Activated CD4-positive, CD25-positive, alpha-beta regulatory T cell (primary cell): Measurements from ENCODE around the gene APBB2.
"Not testable (repeated sequence)": the region's sequence is repeated elsewhere in the genome, so short reads cannot be mapped to it uniquely, and the experiment has no call there.

Source experiments
- DNase-seq, 4 experiments: peaks; one replicate each; lab custom pipeline; 2025; lab: John Stamatoyannopoulos, UW

APBB2 gene

DNA sequence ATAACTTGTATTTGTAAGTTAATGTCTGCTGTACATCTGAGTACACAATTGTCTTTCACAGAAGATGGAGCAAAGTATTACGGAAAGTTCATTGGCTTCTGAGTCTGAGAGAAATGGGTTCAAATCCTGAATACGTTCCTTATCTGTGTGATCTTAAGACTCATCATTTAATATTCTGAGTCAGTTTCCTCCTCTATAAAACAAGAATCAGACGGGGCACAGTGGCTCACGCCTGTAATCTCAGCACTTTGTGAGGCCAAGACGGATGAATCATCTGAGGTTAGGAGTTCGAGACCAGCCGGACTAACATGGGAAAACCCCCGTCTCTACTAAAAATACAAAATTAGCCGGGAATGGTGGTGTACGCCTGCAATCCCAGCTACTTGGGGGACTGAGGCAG, 57.8 kb downstream of the APBB2 start:
- no peak for DNase-seq

DNA sequence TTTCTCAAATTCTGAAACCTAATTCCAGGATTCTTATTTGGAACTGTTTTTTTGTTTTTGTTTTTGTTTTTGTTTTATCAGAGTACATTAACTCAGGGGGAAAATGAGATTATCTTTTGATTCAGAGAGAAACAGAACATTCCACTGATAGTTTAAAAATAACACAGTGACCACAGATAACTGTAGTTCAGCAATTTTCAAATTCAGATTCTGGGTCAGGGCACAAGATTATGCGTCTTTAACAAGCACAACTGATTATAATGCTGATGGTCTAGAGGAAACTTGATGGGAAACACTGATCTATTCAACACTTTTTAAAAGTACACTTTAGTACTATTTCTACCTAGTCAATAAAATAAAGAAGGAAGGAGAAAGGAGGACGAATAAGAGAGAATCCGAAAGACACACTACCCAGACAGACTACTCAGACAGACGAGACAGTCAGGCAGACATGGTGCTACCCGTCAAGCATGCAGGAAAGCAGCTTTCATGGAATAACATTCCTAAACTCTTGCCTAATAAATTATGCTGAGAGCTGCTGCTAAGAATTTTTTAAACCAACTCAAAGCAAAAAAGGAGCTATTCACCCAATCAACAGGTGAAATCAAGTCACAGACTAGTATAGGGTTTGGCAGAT, 59.0 kb downstream of the APBB2 start:
- no peak for DNase-seq

DNA sequence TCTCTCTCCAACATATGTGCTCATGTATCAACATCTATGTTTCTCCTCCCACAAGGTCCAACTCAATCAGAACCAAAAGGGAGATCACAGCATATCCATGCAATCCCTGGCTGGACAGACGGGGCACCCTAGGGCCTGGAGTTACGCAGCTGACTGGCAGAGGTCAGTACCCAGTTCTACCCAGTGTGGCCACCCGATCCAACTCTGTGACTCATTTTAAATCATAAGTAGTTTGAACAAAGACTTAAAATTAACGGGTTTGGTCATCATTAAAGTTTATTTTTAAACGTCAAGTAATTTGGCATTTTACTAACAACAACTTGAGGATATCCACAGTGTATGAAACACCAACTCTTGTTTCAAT, 59.5 kb downstream of the APBB2 start:
- DNase-seq: no peak

DNA sequence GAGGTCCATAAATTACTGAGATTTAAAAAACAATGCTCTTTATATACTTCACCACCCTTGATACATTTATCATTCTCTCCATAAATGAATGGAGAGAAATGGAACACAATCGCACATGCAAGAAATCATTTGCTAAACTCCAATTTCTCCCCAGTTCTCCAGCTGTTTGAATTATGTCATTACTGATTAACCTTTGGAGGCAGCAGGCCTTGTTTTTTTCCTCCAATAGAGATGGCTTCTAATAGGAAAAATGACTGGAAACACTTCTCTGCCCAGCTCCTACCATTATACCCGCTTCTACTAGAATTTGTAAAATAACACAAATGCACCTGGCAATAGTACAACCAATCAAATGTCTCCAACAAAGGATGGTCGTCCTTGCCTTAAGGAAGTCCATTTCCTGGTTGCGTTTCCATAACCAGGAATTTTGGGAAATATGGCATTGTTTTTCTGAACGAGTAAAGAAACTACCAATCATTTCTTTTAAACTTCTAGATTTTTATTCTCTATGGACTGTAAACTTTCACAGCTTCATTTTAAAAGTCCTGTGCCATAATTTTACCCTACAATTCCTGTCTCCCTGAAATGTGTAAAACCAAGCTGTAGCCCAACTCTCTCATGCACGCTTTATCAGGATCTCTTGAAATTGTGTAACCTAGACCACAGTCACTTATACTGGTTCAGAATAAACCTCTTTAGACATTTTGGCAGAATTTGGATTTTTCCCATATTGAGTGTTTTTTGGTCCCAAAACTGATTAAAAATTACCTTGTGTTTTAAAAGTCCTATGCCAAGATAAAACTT, 60.1 kb downstream of the APBB2 start:
- DNase-seq: no peak

DNA sequence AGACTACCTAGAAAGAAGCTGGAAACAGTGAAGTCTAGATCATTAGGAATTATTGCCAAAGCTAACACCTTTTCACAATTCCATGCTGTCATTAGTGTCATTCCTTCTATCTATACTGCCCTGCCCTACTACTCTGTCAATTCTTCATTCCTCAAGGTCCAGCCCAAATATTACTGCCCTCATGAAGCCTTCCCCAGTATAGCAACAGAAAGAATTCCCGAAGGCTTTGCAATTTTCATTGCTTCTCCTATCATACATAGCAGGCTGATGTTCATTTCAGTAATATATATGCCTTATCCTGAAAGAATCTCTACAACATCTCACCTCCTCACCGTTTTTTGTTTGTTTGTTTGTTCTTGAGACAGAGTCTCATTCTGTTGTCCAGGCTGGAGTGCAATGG, 63.9 kb downstream of the APBB2 start:
- DNase-seq: no peak

DNA sequence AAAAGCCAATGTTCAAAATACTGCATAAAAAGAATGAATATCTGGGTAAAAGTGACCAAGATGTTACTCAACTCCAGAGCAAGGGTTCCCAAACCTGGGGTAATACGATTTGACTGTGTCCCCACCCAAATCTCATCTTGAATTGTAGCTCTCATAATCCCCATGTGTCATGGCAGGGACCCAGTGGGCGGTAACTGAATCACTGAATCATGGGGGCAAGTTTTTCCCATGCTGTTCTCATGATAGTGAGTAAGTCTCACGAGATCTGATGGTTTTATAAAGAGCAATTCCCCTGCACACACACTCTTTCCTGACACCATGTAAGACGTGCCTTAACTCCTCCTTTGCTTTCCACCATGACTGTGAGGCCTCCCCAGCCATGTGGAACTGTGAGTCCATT, 64.8 kb downstream of the APBB2 start:
- DNase-seq: not testable (repeated sequence)

DNA sequence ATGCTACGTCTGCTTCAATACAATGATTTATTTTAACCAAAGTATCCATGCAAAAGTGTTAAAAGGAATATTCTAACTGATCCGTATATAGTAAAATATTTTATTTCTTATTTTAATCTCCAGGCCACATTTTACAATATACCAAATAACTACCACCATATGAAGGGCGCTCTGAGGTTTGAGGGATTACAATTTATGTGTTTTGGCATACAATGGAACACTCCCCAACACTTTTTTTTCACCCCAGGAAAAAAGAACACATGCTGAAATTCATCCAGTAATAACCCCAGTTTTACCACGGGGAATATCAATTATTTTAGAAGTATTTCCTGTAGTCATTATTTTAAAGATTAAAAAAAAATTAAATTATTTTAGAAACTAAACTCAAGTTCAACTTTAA, 65.4 kb downstream of the APBB2 start:
- no peak for DNase-seq

DNA sequence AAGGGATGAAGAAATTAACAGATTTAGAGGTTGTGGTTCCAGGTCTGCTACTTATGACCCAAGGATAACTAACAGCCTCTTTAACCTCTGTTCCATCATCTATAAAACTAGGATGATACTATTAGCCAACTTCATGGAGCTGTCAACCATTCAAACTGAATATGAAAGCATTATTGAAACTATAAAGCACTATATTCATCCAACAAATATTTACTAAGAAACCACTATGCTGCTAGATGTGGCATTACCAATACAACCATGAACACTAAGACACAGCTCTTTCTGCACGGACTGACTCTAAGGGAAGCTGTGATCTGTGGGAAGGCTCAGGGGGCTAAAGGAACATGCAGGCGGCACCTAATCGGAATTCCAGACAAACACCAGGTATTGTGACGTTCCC, 66.0 kb downstream of the APBB2 start:
- DNase-seq: no peak

DNA sequence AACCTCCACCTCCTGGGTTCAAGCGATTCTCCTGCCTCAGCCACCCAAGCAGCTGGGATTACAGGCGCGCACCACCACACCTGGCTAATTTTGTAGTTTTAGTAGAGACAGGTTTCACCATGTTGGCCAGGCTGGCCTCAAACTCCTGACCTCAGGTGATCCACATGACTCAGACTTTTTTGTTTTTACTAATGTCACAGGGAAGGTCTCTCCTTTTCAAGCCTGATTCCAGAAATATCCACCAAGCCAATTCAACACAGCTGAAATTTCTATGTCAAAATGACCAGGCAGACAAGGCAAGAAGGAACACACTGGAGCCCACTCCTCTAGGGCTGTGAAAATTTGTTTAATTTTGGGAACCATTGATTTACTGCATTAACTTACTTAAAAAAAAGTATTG, 66.8 kb downstream of the APBB2 start:
- DNase-seq: not testable (repeated sequence)

DNA sequence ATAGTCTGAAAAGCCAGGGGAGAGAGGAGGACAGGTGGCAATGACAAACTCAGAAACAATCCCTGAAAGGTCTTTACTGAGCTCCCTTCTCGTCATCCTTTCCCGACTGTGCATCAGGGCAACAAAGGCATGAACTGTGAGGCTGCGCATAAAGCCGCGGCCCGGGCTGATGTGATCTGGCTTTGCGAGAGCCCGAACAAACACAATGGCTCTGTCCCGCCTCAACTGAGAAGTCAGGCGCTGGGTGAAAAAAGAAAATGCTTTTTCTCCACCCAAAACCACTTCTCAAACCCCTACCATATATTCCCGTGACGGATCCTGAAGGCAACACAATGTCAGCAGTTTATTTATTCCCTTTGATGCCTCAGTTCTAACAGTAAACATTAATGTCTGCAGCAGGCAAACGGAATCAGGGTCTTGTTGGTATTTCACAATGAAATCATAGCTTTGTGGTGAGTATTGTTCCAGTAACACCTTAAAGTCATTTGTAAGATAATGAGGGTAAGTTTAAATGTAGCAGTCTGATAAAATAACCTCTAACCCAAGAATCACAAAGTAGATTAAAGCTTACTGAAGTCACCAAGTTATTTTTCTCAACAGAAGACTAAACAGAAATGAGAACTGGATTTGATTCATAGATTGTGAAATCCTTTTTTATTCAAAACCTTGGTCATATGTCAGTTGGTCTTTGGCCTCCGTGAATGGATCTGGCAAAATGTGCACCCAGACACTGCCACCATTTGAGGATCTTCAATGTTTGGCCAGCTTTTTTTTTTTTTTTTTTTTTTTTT, 67.4 kb downstream of the APBB2 start:
- DNase-seq: no peak

DNA sequence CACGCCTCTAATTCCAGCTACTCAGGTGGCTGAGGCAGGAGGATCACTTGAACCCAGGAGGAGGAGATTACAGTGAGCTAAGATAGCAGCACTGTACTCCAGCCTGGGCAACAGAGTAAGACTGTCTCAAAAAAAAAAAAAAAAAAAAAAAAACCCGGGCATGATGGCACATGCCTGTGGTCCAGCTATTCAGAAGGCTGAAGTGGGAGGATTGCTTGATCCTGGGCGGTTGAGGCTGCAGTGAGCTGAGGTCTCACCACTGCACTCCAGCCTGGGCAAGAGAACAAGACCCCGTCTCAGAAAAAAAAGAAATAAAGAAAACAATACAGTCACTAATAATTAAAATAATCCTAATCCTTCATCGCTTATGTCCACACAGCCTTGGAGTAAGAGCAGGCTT, 68.1 kb downstream of the APBB2 start:
- no peak for DNase-seq

DNA sequence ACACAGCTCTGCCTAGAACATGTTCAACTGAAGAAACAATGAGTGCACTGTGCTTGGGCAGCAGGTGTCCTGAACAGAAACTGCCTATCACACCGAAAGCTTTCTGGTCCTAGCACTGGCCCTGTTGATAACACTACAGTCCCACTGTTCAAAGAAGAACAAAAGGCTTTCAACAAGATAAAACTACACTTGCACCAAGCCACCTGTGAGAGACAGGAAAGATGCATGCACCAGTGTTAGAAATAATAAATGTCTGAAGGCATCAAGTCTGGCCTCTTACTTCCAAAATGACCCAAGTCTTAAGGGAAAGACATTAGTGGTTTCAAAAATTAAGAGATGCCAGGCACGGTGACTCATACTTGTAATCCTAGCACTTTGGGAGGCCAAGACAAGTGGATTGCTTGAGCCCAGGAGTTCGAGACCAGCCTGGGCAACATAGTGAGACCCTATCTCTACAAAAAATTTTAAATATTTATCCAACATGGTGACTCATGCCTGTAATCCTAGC, 68.7 kb downstream of the APBB2 start:
- DNase-seq: no peak

DNA sequence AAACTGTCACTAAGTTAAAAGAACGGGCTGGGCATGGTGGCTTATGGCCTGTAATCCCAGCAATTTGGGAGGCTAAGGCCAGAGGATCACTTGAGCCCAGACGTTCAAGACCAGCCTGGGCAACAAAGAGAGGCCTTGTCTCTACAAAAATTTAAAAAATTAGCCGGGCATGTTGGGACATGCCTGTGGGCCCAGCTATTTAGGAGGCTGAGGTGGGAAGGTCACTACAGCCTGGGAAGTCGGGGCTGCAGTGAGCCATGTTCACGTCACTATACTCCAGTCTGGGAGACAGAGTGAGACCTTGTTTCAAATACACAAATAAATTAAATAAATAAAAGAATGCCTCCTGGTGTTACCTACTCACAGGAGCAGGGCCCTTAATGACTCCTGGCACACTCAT, 69.5 kb downstream of the APBB2 start:
- no peak for DNase-seq

DNA sequence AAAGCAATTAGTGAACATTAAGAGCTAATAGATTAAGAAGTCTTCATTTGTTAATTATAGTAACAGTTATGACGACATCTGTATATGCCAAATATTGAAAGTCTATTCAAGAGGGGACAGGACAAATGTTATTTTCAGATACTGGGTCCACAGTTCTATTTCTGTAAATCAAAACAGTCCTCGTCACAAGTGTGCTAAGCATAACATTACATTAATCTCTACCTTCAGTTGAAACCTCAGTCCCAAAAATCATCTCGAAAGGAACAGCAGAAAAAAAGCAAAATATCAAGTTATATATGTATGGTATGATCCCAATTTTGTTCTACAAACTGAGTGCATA, 70.3 kb downstream of the APBB2 start:
- no peak for DNase-seq

DNA sequence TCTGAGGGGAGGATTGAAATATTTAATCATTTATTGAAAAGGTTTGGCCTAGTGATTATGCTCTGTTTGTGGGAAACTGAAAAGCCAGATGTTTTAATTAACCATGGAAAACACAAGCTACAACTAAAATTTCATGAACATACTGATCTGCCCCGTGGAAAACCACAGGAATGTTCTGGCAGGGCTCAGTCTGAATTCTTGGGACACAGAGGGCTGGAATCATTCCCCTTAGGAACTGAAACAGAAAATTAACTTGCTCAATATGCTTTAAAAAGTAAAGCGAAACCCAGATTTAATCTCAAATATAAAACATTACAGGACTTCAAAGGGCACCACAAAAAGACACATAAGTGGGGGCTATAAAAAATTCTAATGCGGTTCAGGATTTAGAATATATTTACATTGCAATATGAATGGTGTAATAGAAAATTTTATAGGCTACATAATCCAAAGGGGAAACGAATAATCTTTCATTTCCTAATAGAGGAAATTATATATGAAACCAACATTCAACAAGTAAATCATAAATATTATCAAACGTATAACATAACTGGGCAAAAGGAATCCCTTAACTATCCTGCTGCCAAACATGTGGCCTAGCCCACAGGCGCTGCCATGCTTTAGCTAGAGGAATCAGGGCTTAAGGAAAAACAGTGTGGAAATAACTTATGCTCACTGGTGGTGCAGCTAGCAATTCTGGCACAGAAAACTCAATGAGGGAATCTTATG, 70.9 kb downstream of the APBB2 start:
- DNase-seq: no peak

DNA sequence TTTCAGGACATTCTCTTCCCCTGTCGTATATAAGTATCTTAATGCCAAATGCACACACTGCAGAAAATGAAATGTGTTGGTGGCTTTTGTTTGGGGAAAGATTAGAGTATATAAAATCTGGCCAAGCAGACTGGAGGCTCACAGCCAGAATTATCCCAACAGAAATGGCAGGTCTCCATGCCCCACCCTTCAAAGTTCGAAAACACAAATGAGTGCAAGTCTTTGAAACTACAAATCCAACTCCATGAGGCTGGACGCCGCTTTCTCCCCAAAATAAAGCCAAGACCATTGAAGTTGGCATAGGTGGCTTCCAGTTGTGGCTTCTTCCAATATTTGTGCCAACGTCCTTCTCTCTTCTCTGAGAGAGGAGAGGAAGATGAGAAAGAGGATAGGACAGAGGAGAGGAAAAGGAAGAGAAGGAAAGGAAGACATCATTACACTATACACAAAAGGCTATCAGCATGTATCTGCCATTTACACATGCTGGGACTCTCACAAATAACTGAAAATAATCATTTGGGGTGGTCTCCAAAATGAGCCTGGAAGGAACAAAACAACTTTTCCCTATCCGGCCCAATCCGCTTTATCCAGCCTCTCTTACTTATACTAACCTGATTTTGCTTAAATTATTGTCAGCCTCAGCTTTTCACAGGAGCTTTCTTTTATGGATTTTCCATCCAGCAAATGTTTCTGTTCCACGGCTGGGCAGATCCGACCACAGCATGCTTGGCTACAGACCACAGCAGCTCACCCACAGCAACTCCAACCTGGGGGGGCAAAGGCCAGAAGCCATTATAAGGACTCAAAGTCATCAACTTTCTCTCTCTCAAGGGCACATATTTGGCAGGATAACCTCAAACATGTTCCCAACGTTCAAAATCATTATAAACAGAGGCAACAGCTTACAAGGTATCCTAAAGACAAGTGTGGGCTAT, 71.7 kb downstream of the APBB2 start:
- no peak for DNase-seq

DNA sequence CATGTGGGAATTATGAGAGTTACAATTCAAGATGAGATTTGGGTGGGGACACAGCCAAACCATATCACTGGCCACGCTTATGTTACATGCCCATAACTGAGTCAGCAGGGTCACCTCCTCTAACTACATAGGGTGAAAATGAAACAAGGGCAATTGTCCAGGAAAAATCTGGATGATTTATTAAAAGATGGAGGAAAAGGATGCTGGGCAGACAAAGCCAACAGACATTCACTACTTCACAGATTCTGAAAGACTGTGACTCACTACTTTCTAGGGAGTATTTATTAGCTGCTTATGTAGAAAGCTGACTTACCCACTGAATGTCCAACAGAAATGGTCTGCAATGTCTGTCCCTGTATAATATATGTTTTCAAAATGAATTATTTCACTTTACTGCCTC, 72.4 kb downstream of the APBB2 start:
- DNase-seq: no peak

DNA sequence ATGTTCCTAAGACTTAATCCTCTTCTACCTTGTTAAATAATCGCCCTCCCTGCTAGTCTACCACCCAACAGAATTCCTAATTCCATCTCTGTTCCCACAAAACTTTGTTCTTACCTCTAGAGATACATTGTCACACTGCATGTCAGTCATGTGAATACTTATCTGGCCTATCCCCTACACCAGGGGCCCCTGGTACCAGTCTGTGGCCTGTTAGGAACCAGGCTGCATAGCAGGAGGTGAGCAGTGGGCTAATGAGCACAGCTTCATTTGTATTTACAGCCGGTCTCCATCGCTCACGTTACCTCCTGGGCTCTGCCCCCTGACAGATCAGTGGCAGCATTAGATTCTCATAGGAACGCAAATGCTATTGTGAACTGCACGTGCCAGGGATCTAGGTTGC, 73.9 kb downstream of the APBB2 start:
- no peak for DNase-seq

DNA sequence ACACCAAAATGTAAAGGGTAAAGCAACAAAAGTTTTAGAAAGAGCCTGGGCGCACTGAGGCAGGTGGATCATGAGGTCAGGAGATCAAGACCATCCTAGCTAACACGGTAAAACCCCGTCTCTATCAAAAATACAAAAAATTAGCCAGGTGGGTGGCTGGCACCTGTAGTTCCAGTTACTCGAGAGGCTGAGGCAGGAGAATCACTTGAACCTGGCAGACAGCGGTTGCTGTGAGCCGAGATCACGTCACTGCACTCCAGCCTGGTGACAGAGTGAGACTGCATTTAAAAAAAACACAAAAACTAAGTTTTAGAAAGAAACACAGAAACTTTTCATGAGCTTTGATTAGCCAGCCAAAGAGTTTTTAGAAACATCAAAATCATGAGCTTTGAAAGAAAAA, 76.5 kb downstream of the APBB2 start:
- DNase-seq: no peak

DNA sequence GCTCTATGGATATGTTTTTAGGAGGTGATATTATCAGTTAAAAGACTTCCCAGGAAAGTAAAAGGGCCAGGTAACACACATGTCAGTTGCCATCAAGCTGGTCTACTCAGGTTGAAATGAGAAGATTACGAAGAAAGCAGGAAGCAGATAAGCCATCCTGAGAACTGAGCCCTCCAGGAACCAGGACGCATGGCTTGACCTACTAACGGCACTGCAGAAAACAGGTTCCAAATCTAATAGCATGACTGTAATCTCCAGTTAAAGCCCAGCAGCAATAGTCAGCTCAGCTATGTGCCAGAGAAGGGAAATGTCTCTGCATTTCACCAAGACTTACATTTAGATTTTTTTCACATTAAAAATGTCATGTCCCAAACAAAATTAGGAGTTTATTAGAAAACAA, 77.9 kb downstream of the APBB2 start:
- no peak for DNase-seq

DNA sequence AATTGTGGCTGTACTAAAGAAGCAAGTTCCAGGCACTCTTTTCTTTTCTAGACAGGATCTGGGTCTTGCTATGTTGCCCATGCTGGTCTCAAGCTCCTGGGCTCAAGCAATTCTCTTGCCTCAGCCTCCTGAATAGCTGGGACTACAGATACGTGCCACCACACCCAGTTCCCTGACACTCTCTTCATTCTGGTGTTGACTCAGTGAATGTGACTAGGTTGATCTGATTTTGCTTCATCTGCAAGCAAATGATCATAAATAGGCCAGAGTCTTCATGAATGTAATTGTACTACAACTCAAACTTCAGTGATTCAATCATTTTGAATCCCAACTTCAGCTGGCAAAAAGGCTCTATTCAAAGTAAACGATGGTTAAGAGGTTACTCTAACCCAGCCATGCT, 78.5 kb downstream of the APBB2 start:
- no peak for DNase-seq
